Measurements from ENCODE around the gene TRAF3IP3. TPM values are rescaled to one million over a fixed set of nuclear protein-coding genes. Genes with fewer than 3 reads are reported as not detected.

TRAF3IP3 gene
- total RNA-seq, 1 experiment from 2014 or later: not detected

DNA sequence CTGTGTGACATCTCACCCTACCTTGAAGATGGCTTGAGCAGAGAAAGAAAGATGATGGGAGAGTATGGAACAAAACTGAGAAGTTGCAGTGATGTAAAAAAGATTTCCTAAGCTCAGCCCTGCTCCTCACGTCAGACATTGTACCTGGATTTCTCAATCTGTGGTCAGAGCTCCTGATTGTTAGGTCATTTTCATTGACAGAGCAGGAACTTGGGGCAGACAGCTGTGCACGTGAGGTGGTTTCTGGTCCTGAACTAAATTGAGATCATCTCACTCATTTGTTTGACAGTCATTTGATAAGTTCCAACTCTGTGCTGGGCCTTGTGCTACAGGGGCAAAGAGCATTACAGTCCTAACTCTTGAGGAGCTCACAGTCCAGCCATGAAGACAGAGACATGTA is 10.2 kb downstream of the TRAF3IP3 start:
- no peak for TF ChIP-seq EZH2 (IDR thresholded peaks at IDR 0.05; ENCODE audit: low read depth)
- TF ChIP-seq, protein P1, sequence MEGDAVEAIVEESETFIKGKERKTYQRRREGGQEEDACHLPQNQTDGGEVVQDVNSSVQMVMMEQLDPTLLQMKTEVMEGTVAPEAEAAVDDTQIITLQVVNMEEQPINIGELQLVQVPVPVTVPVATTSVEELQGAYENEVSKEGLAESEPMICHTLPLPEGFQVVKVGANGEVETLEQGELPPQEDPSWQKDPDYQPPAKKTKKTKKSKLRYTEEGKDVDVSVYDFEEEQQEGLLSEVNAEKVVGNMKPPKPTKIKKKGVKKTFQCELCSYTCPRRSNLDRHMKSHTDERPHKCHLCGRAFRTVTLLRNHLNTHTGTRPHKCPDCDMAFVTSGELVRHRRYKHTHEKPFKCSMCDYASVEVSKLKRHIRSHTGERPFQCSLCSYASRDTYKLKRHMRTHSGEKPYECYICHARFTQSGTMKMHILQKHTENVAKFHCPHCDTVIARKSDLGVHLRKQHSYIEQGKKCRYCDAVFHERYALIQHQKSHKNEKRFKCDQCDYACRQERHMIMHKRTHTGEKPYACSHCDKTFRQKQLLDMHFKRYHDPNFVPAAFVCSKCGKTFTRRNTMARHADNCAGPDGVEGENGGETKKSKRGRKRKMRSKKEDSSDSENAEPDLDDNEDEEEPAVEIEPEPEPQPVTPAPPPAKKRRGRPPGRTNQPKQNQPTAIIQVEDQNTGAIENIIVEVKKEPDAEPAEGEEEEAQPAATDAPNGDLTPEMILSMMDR (conservative IDR thresholded peaks at IDR 0.05): no peak
- DNase-seq: no peak
- no peak overlapping the region for H3K4me3 ChIP-seq
- ChIA-PET CTCF (no interaction called here), POLR2A (ENCODE audit: unreplicated experiment) (no interaction called here)
- no peaks in the 10 kb centered on the region for H3K79me2 ChIP-seq (ENCODE audit: low read depth)
- H3K27me3 ChIP-seq (ENCODE audit: insufficient read depth, low read depth): no peaks in the 10 kb centered on the region
- peaks cover under 1% of the 10 kb centered on the region; the same call in 1 of the 2 replicates for H3F3A ChIP-seq (ENCODE audit: insufficient read depth, low read depth)
- H3K9me2 ChIP-seq (ENCODE audit: insufficient read depth): no peaks in the 10 kb centered on the region
- H4K20me1 ChIP-seq (ENCODE audit: insufficient read depth): no peaks in the 10 kb centered on the region
- no TSS peak for BruUV-seq (replicated peaks)
- no peak overlapping the region for H3K27ac ChIP-seq
- no peak overlapping the region for H2AFZ ChIP-seq
- H3K4me1 ChIP-seq (replicated peaks; ENCODE audit: insufficient read depth): no peaks in the 10 kb centered on the region
- intact Hi-C loops (cut with micrococcal nuclease; ENCODE audit: unreplicated experiment): no loop called here
- H3K4me2 ChIP-seq: no peak overlapping the region
- no peaks in the 10 kb centered on the region for H3K36me3 ChIP-seq (ENCODE audit: low read depth)
- H3K9me3 ChIP-seq (ENCODE audit: insufficient read depth, low read depth): no peaks in the 10 kb centered on the region

DNA sequence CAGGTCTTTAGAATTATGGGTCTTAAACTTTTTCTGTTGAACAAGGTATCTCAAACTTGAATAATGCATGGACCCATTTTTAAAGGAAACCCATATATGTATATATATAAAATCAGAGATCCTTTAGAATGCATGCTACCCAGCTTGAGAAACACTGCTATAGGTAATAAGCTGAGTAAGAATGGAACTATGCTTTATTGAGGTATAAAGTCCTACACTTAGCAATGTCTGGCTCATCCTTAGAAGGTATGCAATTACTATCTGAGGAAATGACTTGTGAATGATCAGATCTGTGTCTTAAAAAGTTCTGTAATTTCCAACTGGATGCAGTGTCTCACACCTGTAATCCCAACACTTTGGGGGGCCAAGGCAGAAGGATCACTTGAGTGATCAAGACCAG is 11.2 kb downstream of the TRAF3IP3 start:
- Histone ChIP-seq H3K4me2 (no peak overlapping the region), H2AFZ (no peak overlapping the region), H3K4me3 (no peak overlapping the region), H3K36me3 (ENCODE audit: low read depth) (no peaks in the 10 kb centered on the region), H3K9me2 (ENCODE audit: insufficient read depth) (no peaks in the 10 kb centered on the region), H3K9me3 (ENCODE audit: insufficient read depth, low read depth) (no peaks in the 10 kb centered on the region), H4K20me1 (ENCODE audit: insufficient read depth) (no peaks in the 10 kb centered on the region), H3K79me2 (ENCODE audit: low read depth) (no peaks in the 10 kb centered on the region), H3K27me3 (ENCODE audit: insufficient read depth, low read depth) (no peaks in the 10 kb centered on the region), H3K27ac (no peak overlapping the region), H3K4me1 (replicated peaks; ENCODE audit: insufficient read depth) (no peaks in the 10 kb centered on the region), H3F3A (ENCODE audit: insufficient read depth, low read depth) (peaks cover 3% of the 10 kb centered on the region; the same call in 1 of the 2 replicates)
- TF ChIP-seq, protein P1 (conservative IDR thresholded peaks at IDR 0.05): no peak
- CTCF ChIA-PET: no interaction called here
- BruUV-seq (replicated peaks): no TSS peak
- no peak for DNase-seq
- intact Hi-C loops (cut with micrococcal nuclease; ENCODE audit: unreplicated experiment): no loop called here
- POLR2A ChIA-PET (ENCODE audit: unreplicated experiment): no interaction called here

DNA sequence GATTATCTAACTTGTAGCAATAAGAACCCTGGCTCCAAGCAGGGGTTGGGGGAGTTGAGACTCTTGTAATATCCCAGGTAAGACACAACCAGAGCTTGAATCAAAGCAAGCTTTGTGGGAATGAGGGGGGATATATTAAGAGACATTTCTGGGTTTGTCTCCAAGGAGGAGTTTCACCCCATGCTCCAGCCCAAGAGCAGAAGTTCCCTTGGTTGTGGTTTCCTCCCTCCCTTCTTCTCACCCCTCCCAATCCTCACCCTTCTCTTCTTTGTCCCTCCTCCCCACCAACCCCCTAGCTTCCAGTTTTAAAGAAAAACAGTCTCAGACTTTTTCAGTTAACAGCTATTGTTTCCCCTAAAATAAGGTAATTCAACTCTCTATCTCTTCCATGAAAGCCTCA is 11.9 kb downstream of the TRAF3IP3 start:
- TF ChIP-seq, protein P1 (conservative IDR thresholded peaks at IDR 0.05): no peak
- TF ChIP-seq EZH2 (IDR thresholded peaks at IDR 0.05; ENCODE audit: low read depth): no peak
- no peaks in the 10 kb centered on the region for H3K9me3 ChIP-seq (ENCODE audit: insufficient read depth, low read depth)
- H4K20me1 ChIP-seq (ENCODE audit: insufficient read depth): no peaks in the 10 kb centered on the region
- no peak overlapping the region for H3K4me2 ChIP-seq
- H3K9me2 ChIP-seq (ENCODE audit: insufficient read depth): no peaks in the 10 kb centered on the region
- CTCF ChIA-PET: no interaction called here
- H3K4me3 ChIP-seq: no peak overlapping the region
- H3K27me3 ChIP-seq (ENCODE audit: insufficient read depth, low read depth): no peaks in the 10 kb centered on the region
- DNase-seq: no peak
- no TSS peak for BruUV-seq (replicated peaks)
- H2AFZ ChIP-seq: no peak overlapping the region
- H3F3A ChIP-seq (ENCODE audit: insufficient read depth, low read depth): peaks cover 3% of the 10 kb centered on the region; the same call in 1 of the 2 replicates
- no peaks in the 10 kb centered on the region for H3K79me2 ChIP-seq (ENCODE audit: low read depth)
- POLR2A ChIA-PET (ENCODE audit: unreplicated experiment): no interaction called here
- no peaks in the 10 kb centered on the region for H3K4me1 ChIP-seq (replicated peaks; ENCODE audit: insufficient read depth)
- H3K36me3 ChIP-seq (ENCODE audit: low read depth): no peaks in the 10 kb centered on the region
- H3K27ac ChIP-seq: no peak overlapping the region
- intact Hi-C loops (cut with micrococcal nuclease; ENCODE audit: unreplicated experiment): no loop called here
